ENCODE results near the gene FOXN3.

The FOXN3 gene

GRCh38 chr14:89359477-89360222 lies 57.4 kb downstream of the FOXN3 start:
- no peak for DNase-seq (ENCODE audit: extremely low read depth, low read depth)
- TF ChIP-seq CTCF (IDR thresholded peaks at IDR 0.05; ENCODE audit: low read depth, low read length): no peak

- no peak for DNase-seq (ENCODE audit: extremely low read depth, low read depth)
- no peak for TF ChIP-seq CTCF (IDR thresholded peaks at IDR 0.05; ENCODE audit: low read depth, low read length)
Observed at GRCh38 chr14:89357655-89358297, 59.3 kb downstream of the FOXN3 start.

GRCh38 chr14:89356927-89357326 lies 60.1 kb downstream of the FOXN3 start:
- no peak for TF ChIP-seq CTCF (IDR thresholded peaks at IDR 0.05; ENCODE audit: low read depth, low read length)
- DNase-seq (ENCODE audit: extremely low read depth, low read depth): no peak

GRCh38 chr14:89356496-89356895 lies 60.5 kb downstream of the FOXN3 start:
- no peak for DNase-seq (ENCODE audit: extremely low read depth, low read depth)

GRCh38 chr14:89353766-89354113 lies 63.3 kb downstream of the FOXN3 start:
- no peak for DNase-seq (ENCODE audit: extremely low read depth, low read depth)
- TF ChIP-seq CTCF (IDR thresholded peaks at IDR 0.05; ENCODE audit: low read depth, low read length): no peak

More at GRCh38 chr14:89356496-89356895, 60.5 kb downstream of the FOXN3 start:
- TF ChIP-seq CTCF (IDR thresholded peaks at IDR 0.05; ENCODE audit: low read depth, low read length): no peak

- no peak for TF ChIP-seq CTCF (IDR thresholded peaks at IDR 0.05; ENCODE audit: low read depth, low read length)
- no peak for DNase-seq (ENCODE audit: extremely low read depth, low read depth)
Observed at GRCh38 chr14:89352976-89353765, 63.9 kb downstream of the FOXN3 start.
